ENCODE data around the gene RPL27A. TPM values are rescaled to one million over a fixed set of nuclear protein-coding genes. Genes with fewer than 3 reads are reported as not detected.

The RPL27A gene
- total RNA-seq, 2 donors from 2014 or later = 701 to 1,045 TPM

GRCh38 chr11:8706673-8707432 lies 24.3 kb downstream of the RPL27A start:
- no peak overlapping the region for H3K27ac ChIP-seq
- intact Hi-C loops (cut with DNase I) = no loop called here
- TF ChIP-seq CTCF (IDR thresholded peaks at IDR 0.05) = no peak
- no peaks in the 10 kb centered on the region for H3K27me3 ChIP-seq
- H3K4me3 ChIP-seq = no peak overlapping the region
- H3K9ac ChIP-seq (ENCODE audit: low read depth in 2 of 2, low read length in 2 of 2) = no peak overlapping the region
- DNase-seq = no peak
- no peaks in the 10 kb centered on the region for H3K36me3 ChIP-seq
- no peaks in the 10 kb centered on the region for H3K9me3 ChIP-seq
- H3K4me1 ChIP-seq = no peaks in the 10 kb centered on the region

DNA sequence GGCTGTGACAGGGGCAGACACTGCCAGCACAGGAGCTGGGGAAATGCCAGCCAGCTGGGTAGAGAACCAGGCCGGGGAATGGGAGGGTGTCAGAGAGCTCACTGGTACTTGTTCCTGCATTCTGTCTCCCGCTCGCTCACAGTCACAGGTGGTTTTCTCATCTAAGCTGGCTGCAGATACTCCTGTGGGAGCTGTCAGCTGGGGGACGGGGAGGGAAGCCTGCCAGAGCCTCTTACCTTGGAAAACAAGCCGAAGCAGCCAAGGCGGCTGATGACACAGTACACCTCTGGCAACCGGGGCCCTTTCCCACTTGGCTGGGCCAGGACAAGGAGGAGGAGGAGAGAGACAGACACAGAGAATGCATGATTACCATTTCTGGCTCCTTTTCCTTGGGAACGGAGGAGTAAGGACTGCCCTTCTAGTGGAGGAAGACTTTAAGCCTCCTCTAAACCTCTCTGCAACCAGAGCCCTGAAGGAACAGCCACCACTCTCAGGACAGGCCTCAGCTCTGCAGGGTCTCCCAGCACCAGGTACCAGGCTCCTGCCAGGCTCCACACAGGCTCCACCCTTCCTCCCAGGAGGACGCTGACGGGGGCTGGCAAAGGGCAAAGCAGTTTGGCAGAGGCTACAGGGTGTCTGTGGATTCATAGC lies 25.1 kb downstream of the RPL27A start:
- TF ChIP-seq CTCF (IDR thresholded peaks at IDR 0.05) = no peak
- Histone ChIP-seq H3K27ac (peak overlapping the region; percentile 69), H3K9ac (ENCODE audit: low read depth in 2 of 2, low read length in 2 of 2) (no peak overlapping the region), H3K4me1 (no peaks in the 10 kb centered on the region), H3K27me3 (no peaks in the 10 kb centered on the region), H3K4me3 (no peak overlapping the region), H3K9me3 (no peaks in the 10 kb centered on the region), H3K36me3 (no peaks in the 10 kb centered on the region)
- intact Hi-C loops (cut with DNase I) = no loop called here
- DNase-seq = no peak

- Histone ChIP-seq H3K9ac (ENCODE audit: low read depth in 2 of 2, low read length in 2 of 2) (no peak overlapping the region), H3K4me1 (no peaks in the 10 kb centered on the region), H3K36me3 (no peaks in the 10 kb centered on the region), H3K27me3 (no peaks in the 10 kb centered on the region), H3K4me3 (no peak overlapping the region), H3K27ac (peak overlapping the region; percentile 69), H3K9me3 (no peaks in the 10 kb centered on the region)
- peak; percentile 61 for DNase-seq
- intact Hi-C loops (cut with DNase I) = no loop called here
- TF ChIP-seq CTCF (IDR thresholded peaks at IDR 0.05) = no peak
These were observed 26.5 kb downstream of the RPL27A start for GRCh38 chr11:8709002-8709672.

- Histone ChIP-seq H3K27me3 (no peaks in the 10 kb centered on the region), H3K4me3 (no peak overlapping the region), H3K36me3 (no peaks in the 10 kb centered on the region), H3K9ac (ENCODE audit: low read depth in 2 of 2, low read length in 2 of 2) (no peak overlapping the region), H3K4me1 (no peaks in the 10 kb centered on the region), H3K27ac (peak overlapping the region; percentile 69), H3K9me3 (no peaks in the 10 kb centered on the region)
- no peak for DNase-seq
- no peak for TF ChIP-seq CTCF (IDR thresholded peaks at IDR 0.05)
- intact Hi-C loops (cut with DNase I) = no loop called here
These were observed 27.2 kb downstream of the RPL27A start for GRCh38 chr11:8709777-8710176.

DNA sequence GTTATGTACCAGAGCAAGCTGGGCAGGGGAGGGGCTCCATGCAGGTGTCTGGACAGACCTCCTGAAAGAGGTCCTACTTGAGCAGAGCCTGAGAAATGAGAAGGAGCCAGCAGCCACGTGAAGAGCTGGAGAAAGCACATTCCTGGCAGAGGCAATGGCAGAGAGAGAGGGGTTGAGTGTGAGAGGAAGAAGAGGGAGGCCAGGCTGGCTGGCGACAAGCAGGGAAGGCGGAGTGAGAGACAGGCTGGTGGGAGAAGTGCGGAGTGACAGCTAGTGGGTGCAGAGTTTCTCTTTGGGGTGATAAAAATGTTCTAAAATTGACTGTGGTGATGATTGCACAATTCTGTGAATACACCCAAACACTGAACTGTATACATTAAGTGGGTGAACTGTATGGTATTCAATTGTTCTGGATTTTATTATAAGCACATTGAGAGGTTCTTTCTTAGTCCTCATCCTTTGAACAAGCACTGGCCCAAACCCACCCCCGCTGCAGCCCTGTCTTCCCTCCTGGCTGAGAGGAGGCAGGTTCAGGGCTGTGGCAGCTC lies 29.4 kb downstream of the RPL27A start:
- Histone ChIP-seq H3K27me3 (no peaks in the 10 kb centered on the region), H3K9me3 (no peaks in the 10 kb centered on the region), H3K4me1 (no peaks in the 10 kb centered on the region), H3K4me3 (no peak overlapping the region), H3K9ac (ENCODE audit: low read depth in 2 of 2, low read length in 2 of 2) (no peak overlapping the region), H3K27ac (no peak overlapping the region), H3K36me3 (no peaks in the 10 kb centered on the region)
- TF ChIP-seq CTCF (IDR thresholded peaks at IDR 0.05) = no peak
- intact Hi-C loops (cut with DNase I) = no loop called here
- DNase-seq = no peak

Measured in colonic mucosa (tissue), 4 donors.